Mammary epithelial cell (primary cell): ENCODE results near the gene CFAP300.

Source experiments
- CTCF ChIP-seq, 2 donors: IDR thresholded peaks in 1 of 2; conservative IDR thresholded peaks in 1 of 2; 2 replicates each; pipeline ENCODE4 v1.5.1; 2011 to 2012; ENCODE audit warnings: inconsistent platforms in 2 of 2, low read length in 2 of 2, mild to moderate bottlenecking in 2 of 2, control low read depth in 1 of 2, low read depth in 1 of 2; ENCODE audit not compliant: insufficient read depth in 1 of 2; ENCODE audit errors: extremely low read depth in 1 of 2
- EZH2 ChIP-seq: IDR thresholded peaks from 2 replicates; pipeline ENCODE4 v1.6.1; 2012; ENCODE audit warnings: low read length, inconsistent platforms, borderline replicate concordance

- TF ChIP-seq CTCF (conservative IDR thresholded peaks at IDR 0.05 in 1 of 2, IDR thresholded peaks at IDR 0.05 in 1 of 2; ENCODE audit: extremely low read depth in 1 of 2, insufficient read depth in 1 of 2, low read depth in 1 of 2, low read length in 2 of 2) (no peak), EZH2 (no peak)
Measured at GRCh38 chr11:102112509-102112821, 65.2 kb downstream of the CFAP300 start.
